Measurements from ENCODE around the gene C2. TPM values are rescaled to one million over a fixed set of nuclear protein-coding genes. Genes with fewer than 3 reads are reported as not detected.

Gene C2
- total RNA-seq, 1 donor from 2014 or later = 2.4 TPM

DNA sequence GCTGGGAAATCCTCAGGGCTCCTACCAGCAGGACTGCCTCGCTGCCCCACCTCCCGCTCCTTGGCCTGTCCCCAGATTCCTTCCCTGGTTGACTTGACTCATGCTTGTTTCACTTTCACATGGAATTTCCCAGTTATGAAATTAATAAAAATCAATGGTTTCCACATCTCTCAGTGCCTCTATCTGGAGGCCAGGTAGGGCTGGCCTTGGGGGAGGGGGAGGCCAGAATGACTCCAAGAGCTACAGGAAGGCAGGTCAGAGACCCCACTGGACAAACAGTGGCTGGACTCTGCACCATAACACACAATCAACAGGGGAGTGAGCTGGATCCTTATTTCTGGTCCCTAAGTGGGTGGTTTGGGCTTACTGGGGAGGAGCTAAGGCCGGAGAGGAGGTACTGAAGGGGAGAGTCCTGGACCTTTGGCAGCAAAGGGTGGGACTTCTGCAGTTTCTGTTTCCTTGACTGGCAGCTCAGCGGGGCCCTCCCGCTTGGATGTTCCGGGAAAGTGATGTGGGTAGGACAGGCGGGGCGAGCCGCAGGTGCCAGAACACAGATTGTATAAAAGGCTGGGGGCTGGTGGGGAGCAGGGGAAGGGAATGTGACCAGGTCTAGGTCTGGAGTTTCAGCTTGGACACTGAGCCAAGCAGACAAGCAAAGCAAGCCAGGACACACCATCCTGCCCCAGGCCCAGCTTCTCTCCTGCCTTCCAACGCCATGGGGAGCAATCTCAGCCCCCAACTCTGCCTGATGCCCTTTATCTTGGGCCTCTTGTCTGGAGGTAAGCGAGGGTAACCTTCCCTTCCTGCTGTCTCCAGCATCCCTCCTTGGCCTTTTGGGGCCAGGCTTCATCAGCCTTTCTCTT is 18.2 kb downstream of the C2 start, which contains the start of gene CFB:
Gene CFB (plus strand): TSS at position 589 of the 863 bp plus-strand sequence. CDS start 127 bp downstream, at position 716.
- peaks cover 22% of the 10 kb centered on the region for H3K4me1 Mint-ChIP-seq (ENCODE audit: unreplicated experiment)
- peaks cover 2% of the 10 kb centered on the region for H3K36me3 Mint-ChIP-seq (ENCODE audit: unreplicated experiment)
- peak within 1 kb of the TSS; percentile 90 for H3K27ac Mint-ChIP-seq (ENCODE audit: unreplicated experiment)
- H3K4me3 Mint-ChIP-seq (ENCODE audit: unreplicated experiment) = peak within 1 kb of the TSS; percentile 27
- no peak for DNase-seq (ENCODE audit: extremely low spot score, unreplicated experiment)
- H3K9me3 Mint-ChIP-seq (ENCODE audit: unreplicated experiment) = no peaks in the 10 kb centered on the region
- TF ChIP-seq, protein P1, sequence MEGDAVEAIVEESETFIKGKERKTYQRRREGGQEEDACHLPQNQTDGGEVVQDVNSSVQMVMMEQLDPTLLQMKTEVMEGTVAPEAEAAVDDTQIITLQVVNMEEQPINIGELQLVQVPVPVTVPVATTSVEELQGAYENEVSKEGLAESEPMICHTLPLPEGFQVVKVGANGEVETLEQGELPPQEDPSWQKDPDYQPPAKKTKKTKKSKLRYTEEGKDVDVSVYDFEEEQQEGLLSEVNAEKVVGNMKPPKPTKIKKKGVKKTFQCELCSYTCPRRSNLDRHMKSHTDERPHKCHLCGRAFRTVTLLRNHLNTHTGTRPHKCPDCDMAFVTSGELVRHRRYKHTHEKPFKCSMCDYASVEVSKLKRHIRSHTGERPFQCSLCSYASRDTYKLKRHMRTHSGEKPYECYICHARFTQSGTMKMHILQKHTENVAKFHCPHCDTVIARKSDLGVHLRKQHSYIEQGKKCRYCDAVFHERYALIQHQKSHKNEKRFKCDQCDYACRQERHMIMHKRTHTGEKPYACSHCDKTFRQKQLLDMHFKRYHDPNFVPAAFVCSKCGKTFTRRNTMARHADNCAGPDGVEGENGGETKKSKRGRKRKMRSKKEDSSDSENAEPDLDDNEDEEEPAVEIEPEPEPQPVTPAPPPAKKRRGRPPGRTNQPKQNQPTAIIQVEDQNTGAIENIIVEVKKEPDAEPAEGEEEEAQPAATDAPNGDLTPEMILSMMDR (IDR thresholded peaks at IDR 0.05) = no peak
- peaks cover 5% of the 10 kb centered on the region for H3K27me3 Mint-ChIP-seq (ENCODE audit: unreplicated experiment)

DNA sequence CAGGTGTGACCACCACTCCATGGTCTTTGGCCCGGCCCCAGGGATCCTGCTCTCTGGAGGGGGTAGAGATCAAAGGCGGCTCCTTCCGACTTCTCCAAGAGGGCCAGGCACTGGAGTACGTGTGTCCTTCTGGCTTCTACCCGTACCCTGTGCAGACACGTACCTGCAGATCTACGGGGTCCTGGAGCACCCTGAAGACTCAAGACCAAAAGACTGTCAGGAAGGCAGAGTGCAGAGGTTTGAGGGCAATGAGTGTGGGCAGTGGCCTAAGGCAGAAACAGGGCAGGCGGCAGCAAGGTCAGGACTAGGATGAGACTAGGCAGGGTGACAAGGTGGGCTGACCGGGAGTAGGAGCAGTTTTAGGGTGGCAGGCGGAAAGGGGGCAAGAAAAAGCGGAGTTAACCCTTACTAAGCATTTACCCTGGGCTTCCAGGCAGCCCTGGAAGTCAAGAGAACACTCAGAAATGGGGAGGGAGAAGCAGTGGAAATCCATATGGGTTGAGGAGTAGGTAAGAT is 18.9 kb downstream of the C2 start:
- no peak for DNase-seq (ENCODE audit: extremely low spot score, unreplicated experiment)
- peaks cover 5% of the 10 kb centered on the region for H3K27me3 Mint-ChIP-seq (ENCODE audit: unreplicated experiment)

DNA sequence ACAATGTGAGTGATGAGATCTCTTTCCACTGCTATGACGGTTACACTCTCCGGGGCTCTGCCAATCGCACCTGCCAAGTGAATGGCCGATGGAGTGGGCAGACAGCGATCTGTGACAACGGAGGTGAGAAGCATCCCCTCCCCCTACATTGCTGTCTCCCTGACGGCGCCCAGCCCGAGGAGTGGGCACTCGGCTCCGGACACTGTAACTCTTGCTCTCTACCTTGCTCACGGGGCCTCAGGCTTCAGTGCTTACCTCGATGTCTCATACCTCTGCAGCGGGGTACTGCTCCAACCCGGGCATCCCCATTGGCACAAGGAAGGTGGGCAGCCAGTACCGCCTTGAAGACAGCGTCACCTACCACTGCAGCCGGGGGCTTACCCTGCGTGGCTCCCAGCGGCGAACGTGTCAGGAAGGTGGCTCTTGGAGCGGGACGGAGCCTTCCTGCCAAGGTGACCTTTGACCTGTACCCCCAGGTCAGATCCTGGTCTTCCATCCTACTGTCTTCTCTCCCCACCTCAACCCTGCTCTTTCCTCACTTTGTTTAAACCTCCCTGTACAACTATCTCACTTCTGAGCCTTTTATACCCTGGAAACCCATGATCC is 19.7 kb downstream of the C2 start:
- H3K27ac Mint-ChIP-seq (ENCODE audit: unreplicated experiment) = no peak overlapping the region
- peaks cover 5% of the 10 kb centered on the region for H3K27me3 Mint-ChIP-seq (ENCODE audit: unreplicated experiment)
- H3K4me1 Mint-ChIP-seq (ENCODE audit: unreplicated experiment) = peaks cover 17% of the 10 kb centered on the region
- peaks cover 5% of the 10 kb centered on the region for H3K36me3 Mint-ChIP-seq (ENCODE audit: unreplicated experiment)
- DNase-seq (ENCODE audit: extremely low spot score, unreplicated experiment) = no peak
- H3K9me3 Mint-ChIP-seq (ENCODE audit: unreplicated experiment) = no peaks in the 10 kb centered on the region
- no peak overlapping the region for H3K4me3 Mint-ChIP-seq (ENCODE audit: unreplicated experiment)
- TF ChIP-seq, protein P1 (IDR thresholded peaks at IDR 0.05) = no peak

More for the DNA sequence above, 18.9 kb downstream of the C2 start:
- peaks cover 5% of the 10 kb centered on the region for H3K36me3 Mint-ChIP-seq (ENCODE audit: unreplicated experiment)
- H3K27ac Mint-ChIP-seq (ENCODE audit: unreplicated experiment) = peak overlapping the region; percentile 31
- H3K4me3 Mint-ChIP-seq (ENCODE audit: unreplicated experiment) = no peak overlapping the region
- H3K9me3 Mint-ChIP-seq (ENCODE audit: unreplicated experiment) = no peaks in the 10 kb centered on the region
- peaks cover 17% of the 10 kb centered on the region for H3K4me1 Mint-ChIP-seq (ENCODE audit: unreplicated experiment)
- TF ChIP-seq, protein P1 (IDR thresholded peaks at IDR 0.05) = no peak

DNA sequence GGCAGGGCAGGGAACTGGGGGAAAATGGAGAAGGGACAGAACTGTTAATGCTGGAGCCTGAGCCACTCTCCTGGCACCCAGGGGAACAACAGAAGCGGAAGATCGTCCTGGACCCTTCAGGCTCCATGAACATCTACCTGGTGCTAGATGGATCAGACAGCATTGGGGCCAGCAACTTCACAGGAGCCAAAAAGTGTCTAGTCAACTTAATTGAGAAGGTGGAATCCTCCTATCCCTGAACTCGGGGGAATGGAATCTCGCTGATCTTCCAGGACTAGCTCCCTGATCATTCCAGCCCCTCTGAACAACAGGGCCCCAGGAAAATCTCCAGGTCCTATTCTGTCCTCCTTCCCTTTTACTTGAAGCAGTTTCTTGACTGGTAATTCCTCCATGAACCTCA is 20.3 kb downstream of the C2 start:
- TF ChIP-seq, protein P1 (IDR thresholded peaks at IDR 0.05) = no peak
- Mint-ChIP-seq H3K4me1 (ENCODE audit: unreplicated experiment) (peaks cover 17% of the 10 kb centered on the region), H3K27me3 (ENCODE audit: unreplicated experiment) (no peaks in the 10 kb centered on the region), H3K36me3 (ENCODE audit: unreplicated experiment) (peaks cover 8% of the 10 kb centered on the region), H3K27ac (ENCODE audit: unreplicated experiment) (no peak overlapping the region), H3K9me3 (ENCODE audit: unreplicated experiment) (no peaks in the 10 kb centered on the region), H3K4me3 (ENCODE audit: unreplicated experiment) (no peak overlapping the region)
- no peak for DNase-seq (ENCODE audit: extremely low spot score, unreplicated experiment)

DNA sequence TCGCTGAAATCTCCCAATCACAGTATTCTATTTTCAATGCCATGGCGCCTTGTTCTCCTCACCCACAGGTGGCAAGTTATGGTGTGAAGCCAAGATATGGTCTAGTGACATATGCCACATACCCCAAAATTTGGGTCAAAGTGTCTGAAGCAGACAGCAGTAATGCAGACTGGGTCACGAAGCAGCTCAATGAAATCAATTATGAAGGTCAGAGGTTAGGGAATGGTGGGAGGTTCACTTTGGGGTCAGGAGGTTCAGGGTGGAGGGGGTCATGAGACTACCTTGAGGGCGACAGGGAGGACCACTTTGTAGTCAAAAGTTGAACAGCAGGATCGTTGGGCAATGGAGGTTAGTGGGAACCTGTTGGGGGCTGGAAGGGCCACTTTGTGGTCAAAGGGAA is 20.8 kb downstream of the C2 start:
- no peak for DNase-seq (ENCODE audit: extremely low spot score, unreplicated experiment)
- no peaks in the 10 kb centered on the region for H3K27me3 Mint-ChIP-seq (ENCODE audit: unreplicated experiment)
- H3K4me1 Mint-ChIP-seq (ENCODE audit: unreplicated experiment) = peaks cover 17% of the 10 kb centered on the region
- H3K36me3 Mint-ChIP-seq (ENCODE audit: unreplicated experiment) = peaks cover 12% of the 10 kb centered on the region
- no peak overlapping the region for H3K4me3 Mint-ChIP-seq (ENCODE audit: unreplicated experiment)
- H3K9me3 Mint-ChIP-seq (ENCODE audit: unreplicated experiment) = no peaks in the 10 kb centered on the region
- TF ChIP-seq, protein P1 (IDR thresholded peaks at IDR 0.05) = no peak
- H3K27ac Mint-ChIP-seq (ENCODE audit: unreplicated experiment) = no peak overlapping the region

All from osteocyte (in vitro differentiated cells).